H1 (cell line): ENCODE data around the gene PDE8A. TPM values are rescaled to one million over a fixed set of nuclear protein-coding genes. Genes with fewer than 3 reads are reported as not detected.

Experiments
- CTCF ChIA-PET: fragments of 300-600 bp; sonication (Branson Sonifier 250); formaldehyde crosslinking; loops from one replicate; lab custom pipeline; 2021; ENCODE audit not compliant: partially characterized antibody; lab: Charles Lee
- POLR2A ChIA-PET: fragments of 300-600 bp; sonication (Branson Sonifier 250); formaldehyde crosslinking; loops from one replicate; lab custom pipeline; 2021; ENCODE audit warnings: inconsistent platforms; ENCODE audit not compliant: partially characterized antibody; lab: Charles Lee
- DNase-seq, 2 experiments: peaks; one replicate each; pipeline versions ENCODE4 v3.0.0 to v3.0.0-alpha.2; 2010 to 2022; ENCODE audit warnings: low spot score in 2 of 2, low read depth in 1 of 2, mixed read lengths in 1 of 2
- FAIRE-seq: peaks from 2 replicates; lab custom pipeline; 2011; peaks lifted over from hg19 to GRCh38; lab: Jason Lieb, UNC
- H2AFZ ChIP-seq: 2 replicates; pipeline ENCODE4 v1.8.1; 2012; ENCODE audit warnings: low read length, inconsistent platforms
- H2AK5ac ChIP-seq: 2 replicates; pipeline ENCODE4 v1.6.1; 2013; ENCODE audit warnings: low read depth, low read length
- H2BK120ac ChIP-seq: replicated peaks from 2 replicates; pipeline ENCODE3; 2013; ENCODE audit warnings: low read depth, low read length, inconsistent platforms
- H2BK12ac ChIP-seq: 2 replicates; pipeline ENCODE4 v1.6.1; 2013; ENCODE audit warnings: low read depth, low read length
- H2BK15ac ChIP-seq: 2 replicates; pipeline ENCODE4 v1.6.1; 2013; ENCODE audit warnings: low read length
- H2BK20ac ChIP-seq: 2 replicates; pipeline ENCODE4 v1.6.1; 2013; ENCODE audit warnings: low read length
- H2BK5ac ChIP-seq: 2 replicates; pipeline ENCODE4 v1.6.1; 2013; ENCODE audit warnings: low read depth, low read length
- H3K14ac ChIP-seq: 2 replicates; pipeline ENCODE4 v1.6.1; 2013; ENCODE audit warnings: inconsistent platforms; ENCODE audit not compliant: insufficient read length
- H3K18ac ChIP-seq: 2 replicates; pipeline ENCODE4 v1.6.1; 2013; ENCODE audit warnings: low read length; ENCODE audit errors: extremely low read depth
- H3K23ac ChIP-seq: 2 replicates; pipeline ENCODE4 v1.6.1; 2013; ENCODE audit warnings: inconsistent platforms; ENCODE audit not compliant: insufficient read length
- H3K23me2 ChIP-seq: 2 replicates; pipeline ENCODE4 v1.6.1; 2013; ENCODE audit warnings: low read depth, low read length
- H3K27ac ChIP-seq: 2 replicates; pipeline ENCODE4 v1.6.1; 2011; ENCODE audit warnings: low read depth, low read length, inconsistent platforms
- H3K27me3 ChIP-seq, 4 experiments: replicated peaks in 1 of 4; 1 replicate in 1 of 4; 2 replicates in 3 of 4; pipeline versions ENCODE4 v1.6.1 to v1.8.1; 2011 to 2013; ENCODE audit warnings: low read length in 3 of 4, mild to moderate bottlenecking in 3 of 4, inconsistent platforms in 2 of 4, mixed read lengths in 2 of 4, moderate library complexity in 1 of 4; ENCODE audit not compliant: control insufficient read depth in 3 of 4, insufficient read depth in 3 of 4; ENCODE audit errors: extremely low read depth in 1 of 4
- H3K36me3 ChIP-seq, 4 experiments: 2 replicates each; pipeline versions ENCODE4 v1.6.1 to v1.8.1; 2011 to 2013; ENCODE audit warnings: mild to moderate bottlenecking in 4 of 4, low read length in 3 of 4, moderate library complexity in 2 of 4, control low read depth in 1 of 4, inconsistent platforms in 1 of 4; ENCODE audit not compliant: insufficient read depth in 4 of 4, control insufficient read depth in 2 of 4
- H3K4ac ChIP-seq: replicated peaks from 2 replicates; pipeline ENCODE3; 2013; ENCODE audit warnings: low read length, low read depth, mixed read lengths, inconsistent platforms; ENCODE audit not compliant: insufficient read length
- H3K4me1 ChIP-seq, 4 experiments: replicated peaks in 1 of 4; 1 replicate in 1 of 4; 2 replicates in 3 of 4; pipeline versions ENCODE4 v1.6.1 to v1.8.1; 2011 to 2013; ENCODE audit warnings: low read length in 3 of 4, inconsistent platforms in 2 of 4, mixed read lengths in 1 of 4; ENCODE audit not compliant: insufficient read depth in 4 of 4, control insufficient read depth in 3 of 4
- H3K4me2 ChIP-seq, 2 experiments: 2 replicates each; pipeline versions ENCODE4 v1.6.1 to v1.8.1; 2011 to 2013; ENCODE audit warnings: low read depth in 2 of 2, low read length in 2 of 2, control low read depth in 1 of 2, inconsistent platforms in 1 of 2, mild to moderate bottlenecking in 1 of 2; ENCODE audit not compliant: insufficient read depth in 1 of 2
- H3K4me3 ChIP-seq, 4 experiments: fragments of 200-600, 300-600 bp in 1 of 4; sonication (generic), shearing (Covaris generic), sonication (Bioruptor Twin) in 1 of 4; 2 replicates each; pipeline versions ENCODE4 v1.5.1 to v1.8.1; 2011 to 2016; ENCODE audit warnings: low read length in 4 of 4, low read depth in 3 of 4, control low read depth in 2 of 4, inconsistent platforms in 2 of 4, mild to moderate bottlenecking in 2 of 4, mixed read lengths in 1 of 4, moderate library complexity in 1 of 4; ENCODE audit not compliant: insufficient read depth in 2 of 4; ENCODE audit errors: extremely low read depth in 1 of 4
- H3K56ac ChIP-seq: replicated peaks from 2 replicates; pipeline ENCODE3; 2013; ENCODE audit warnings: low read depth, mild to moderate bottlenecking, mixed read lengths, low read length, inconsistent platforms; ENCODE audit not compliant: insufficient read length
- H3K79me1 ChIP-seq: 2 replicates; pipeline ENCODE4 v1.6.1; 2013; ENCODE audit warnings: low read depth, low read length, control low read depth
- H3K79me2 ChIP-seq, 2 experiments: 2 replicates each; pipeline versions ENCODE4 v1.6.1 to v1.8.1; 2012 to 2013; ENCODE audit warnings: low read length in 2 of 2, mild to moderate bottlenecking in 2 of 2, inconsistent platforms in 1 of 2; ENCODE audit not compliant: insufficient read depth in 2 of 2, control insufficient read depth in 1 of 2
- H3K9ac ChIP-seq, 4 experiments: replicated peaks in 1 of 4; 1 replicate in 1 of 4; 2 replicates in 3 of 4; pipeline versions ENCODE4 v1.6.1 to v1.8.1; 2011 to 2013; ENCODE audit warnings: low read depth in 3 of 4, low read length in 3 of 4, control low read depth in 2 of 4, mild to moderate bottlenecking in 2 of 4, moderate library complexity in 2 of 4, inconsistent platforms in 1 of 4; ENCODE audit errors: extremely low read depth in 1 of 4
- H3K9me3 ChIP-seq, 2 experiments: 2 replicates each; pipeline versions ENCODE4 v1.6.1 to v1.8.1; 2012 to 2013; ENCODE audit warnings: mild to moderate bottlenecking in 2 of 2, moderate library complexity in 2 of 2, control low read depth in 1 of 2, inconsistent platforms in 1 of 2, low read depth in 1 of 2, low read length in 1 of 2, mixed read lengths in 1 of 2; ENCODE audit not compliant: insufficient read depth in 2 of 2
- H4K20me1 ChIP-seq, 2 experiments: replicated peaks in 1 of 2; 2 replicates each; pipeline versions ENCODE3 to v1.8.1; 2011 to 2013; ENCODE audit warnings: inconsistent platforms in 2 of 2, low read length in 2 of 2, mild to moderate bottlenecking in 1 of 2; ENCODE audit not compliant: insufficient read depth in 2 of 2, control insufficient read depth in 1 of 2
- H4K5ac ChIP-seq: 2 replicates; pipeline ENCODE4 v1.6.1; 2013; ENCODE audit warnings: low read length, low read depth, mixed read lengths, inconsistent platforms; ENCODE audit not compliant: insufficient read length
- H4K8ac ChIP-seq: 2 replicates; pipeline ENCODE4 v1.8.0; 2013; ENCODE audit warnings: mild to moderate bottlenecking, moderate library complexity, low read length, inconsistent platforms; ENCODE audit not compliant: insufficient read depth; ENCODE audit errors: extremely low read depth
- H4K91ac ChIP-seq: replicated peaks from 2 replicates; pipeline ENCODE3; 2013; ENCODE audit warnings: low read length, mixed read lengths, inconsistent platforms; ENCODE audit not compliant: insufficient read length
- ATF2 ChIP-seq: IDR thresholded peaks from 2 replicates; pipeline ENCODE4 v1.6.1; 2012; ENCODE audit warnings: low read length, inconsistent platforms
- CBX5 ChIP-seq: fragments of 300-800, 300-1000 bp; sonication (generic); IDR thresholded peaks from 2 replicates; pipeline ENCODE4 v1.7.1; 2016; ENCODE audit warnings: antibody characterized with exemption, low read length, low read depth
- CBX8 ChIP-seq: fragments of 300-800, 300-1000 bp; sonication (generic); IDR thresholded peaks from 2 replicates; pipeline ENCODE4 v1.7.1; 2016; ENCODE audit warnings: low read depth, low read length, borderline replicate concordance
- EGR1 ChIP-seq: IDR thresholded peaks from 2 replicates; pipeline ENCODE4 v1.6.1; 2011; ENCODE audit warnings: low read depth, low read length, borderline replicate concordance
- KDM1A ChIP-seq: fragments of 200-600, 300-600 bp; sonication (generic); IDR thresholded peaks from 2 replicates; pipeline ENCODE4 v1.7.1; 2016; ENCODE audit warnings: mild to moderate bottlenecking, low read length, borderline replicate concordance
- MAFK ChIP-seq: IDR thresholded peaks from 2 replicates; pipeline ENCODE4 v1.6.1; 2012; ENCODE audit warnings: low read depth, mild to moderate bottlenecking, improper control_type of control experiment, low read length
- RBBP5 ChIP-seq: IDR thresholded peaks from 2 replicates; pipeline ENCODE4 v1.7.1; 2012; ENCODE audit warnings: low read depth, mild to moderate bottlenecking, inconsistent platforms, low read length, moderate library complexity, borderline replicate concordance
- SIX5 ChIP-seq: IDR thresholded peaks from 2 replicates; pipeline ENCODE4 v1.6.1; 2011; ENCODE audit warnings: mild to moderate bottlenecking, low read depth, low read length
- SP1 ChIP-seq: IDR thresholded peaks from 2 replicates; pipeline ENCODE4 v1.6.1; 2011; ENCODE audit warnings: low read depth, low read length
- TAF1 ChIP-seq: IDR thresholded peaks from 2 replicates; pipeline ENCODE4 v1.6.1; 2011; ENCODE audit warnings: mild to moderate bottlenecking, low read depth, low read length
- TAF7 ChIP-seq: optimal IDR thresholded peaks from 2 replicates; pipeline ENCODE3; 2011; ENCODE audit warnings: low read depth, mild to moderate bottlenecking, inconsistent platforms, low read length, moderate library complexity, borderline replicate concordance
- TBP ChIP-seq: IDR thresholded peaks from 2 replicates; pipeline ENCODE4 v1.6.1; 2011; ENCODE audit warnings: low read depth, low read length, improper control_type of control experiment
- TEAD4 ChIP-seq: IDR thresholded peaks from 2 replicates; pipeline ENCODE4 v1.6.1; 2012; ENCODE audit warnings: low read depth, low read length, inconsistent platforms, mixed read lengths
- WGBS, 2 experiments: shearing (Covaris generic) in 1 of 2; methylation state at CpG; one replicate each; pipeline versions ENCODE4 v1.1.6 to v1.1.7; 2013 to 2015; ENCODE audit warnings: low lambda C conversion rate in 2 of 2, mixed read lengths in 2 of 2, inconsistent platforms in 1 of 2, low coverage in 1 of 2, missing lambda C conversion rate in 1 of 2; ENCODE audit not compliant: insufficient replicate concordance in 2 of 2, insufficient coverage in 1 of 2, insufficient read length in 1 of 2; ENCODE audit errors: extremely low coverage in 1 of 2, missing lambda C conversion rate in 1 of 2; 5-methylcytosine and 5-hydroxymethylcytosine counted together
- polyA plus RNA-seq, 7 experiments: library from polyadenylated mRNA; depleted of rRNA in 3 of 7; stranded (reverse) in 5 of 7; unstranded in 2 of 7; fragments of >200 nt in 5 of 7; fragments of 200-250 nt in 2 of 7; gene quantifications; 1 replicate in 5 of 7; 2 replicates in 1 of 7; 4 replicates in 1 of 7; pipeline versions ENCODE4 v1.2.1 to v1.2.3, GENCODE V29; 2011 to 2013; ENCODE audit warnings: missing spikeins in 2 of 7, mixed read lengths in 2 of 7
- total RNA-seq: library from RNA; stranded (reverse); fragmentation: NEBNext Ultra II Directional; extraction: Animal tissue kit (Norgen Biotek cat#: 25700); gene quantifications from 2 replicates; pipeline ENCODE4 v1.2.1, GENCODE V29; 2021

The PDE8A gene
- total and polyA plus RNA-seq, 2 of the 8 experiments (the other 6 are each of a cell fraction or from before 2014, with no cell fraction given): 6.9 to 7.8 TPM

- no peak overlapping the region for H4K91ac ChIP-seq
- no peak overlapping the region for H2BK12ac ChIP-seq
- no peaks in the 10 kb centered on the region for H3K79me1 ChIP-seq
- H3K4me2 ChIP-seq: no peak overlapping the region
- H3K36me3 ChIP-seq: no peaks in the 10 kb centered on the region
- no peak overlapping the region for H3K18ac ChIP-seq
- no peak overlapping the region for H3K23ac ChIP-seq
- H3K56ac ChIP-seq: no peak overlapping the region
- H2AFZ ChIP-seq: no peak overlapping the region
- no peak overlapping the region for H3K4ac ChIP-seq
- 83% methylated on average over 5 of the region's 5 CpGs; no CpG with 5 or more reads in 1 of the 2 experiments for WGBS, 2 experiments
- H3K4me3 ChIP-seq: no peak overlapping the region
- no peak for DNase-seq
- H2BK15ac ChIP-seq: no peak overlapping the region
- H2BK20ac ChIP-seq: no peak overlapping the region
- H3K27ac ChIP-seq: no peak overlapping the region
- no peak overlapping the region for H2BK120ac ChIP-seq
- H2AK5ac ChIP-seq: no peak overlapping the region
- no peaks in the 10 kb centered on the region for H3K23me2 ChIP-seq
- FAIRE-seq: no peak
- no peak overlapping the region for H3K9ac ChIP-seq
- CTCF ChIA-PET: interaction anchor here (0.6 to 3.0 kb wide), 7 partner anchors 8 to 119 kb away, joined by 3 to 10 read pairs (median 3); no protein-coding TSS in a partner anchor
- H4K20me1 ChIP-seq: no peaks in the 10 kb centered on the region
- H3K14ac ChIP-seq: no peak overlapping the region
- POLR2A ChIA-PET: no interaction called here
- H4K8ac ChIP-seq: no peak overlapping the region
- no peak overlapping the region for H2BK5ac ChIP-seq
- no peaks in the 10 kb centered on the region for H3K79me2 ChIP-seq
- no peaks in the 10 kb centered on the region for H3K9me3 ChIP-seq
- H4K5ac ChIP-seq: no peak overlapping the region
- no peaks in the 10 kb centered on the region for H3K27me3 ChIP-seq
- no peaks in the 10 kb centered on the region for H3K4me1 ChIP-seq
- no peak for TF ChIP-seq TAF1
- TF ChIP-seq TAF7: no peak
- no peak for TF ChIP-seq EGR1
- no peak for TF ChIP-seq ATF2
- no peak for TF ChIP-seq MAFK
- TF ChIP-seq CBX8: no peak
- no peak for TF ChIP-seq SP1
- TF ChIP-seq TEAD4: no peak
- TF ChIP-seq CBX5: no peak
- no peak for TF ChIP-seq KDM1A
- TF ChIP-seq SIX5: no peak
- TF ChIP-seq RBBP5: no peak
- TF ChIP-seq TBP: no peak
These were observed 44.5 kb upstream of the PDE8A start for GRCh38 chr15:84937144-84937543.
